ENCODE results near the gene GTF3C2.

GTF3C2 gene

DNA sequence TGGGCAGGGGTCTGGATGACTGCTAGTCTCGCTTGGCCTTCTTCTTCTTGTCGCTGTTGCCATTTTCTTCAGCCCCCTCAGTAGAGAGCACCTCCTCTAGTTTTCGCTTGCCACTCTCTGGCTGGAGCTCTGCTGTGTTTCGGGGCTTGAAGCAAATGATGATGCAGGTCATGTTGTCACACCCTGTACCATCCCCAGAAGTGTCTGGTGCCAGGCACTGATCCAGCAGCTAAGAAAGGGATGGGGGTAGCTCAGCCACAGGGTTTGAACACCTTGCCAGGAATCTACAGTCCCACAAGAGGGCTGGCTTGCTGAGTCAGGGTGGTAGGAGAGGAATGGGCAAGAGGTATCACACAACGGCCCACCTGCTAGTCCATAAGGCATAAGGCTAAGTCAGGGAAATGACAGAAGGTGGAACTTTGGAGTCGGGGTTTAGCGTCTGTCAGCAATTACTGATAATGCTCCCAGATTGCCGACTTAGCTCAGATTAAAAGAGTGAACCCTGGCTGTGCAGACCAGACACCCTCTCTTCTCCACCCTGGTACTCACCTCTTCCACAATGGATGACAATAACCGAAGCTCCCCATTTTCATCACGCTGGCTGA lies 25.1 kb upstream of the GTF3C2 start:
- H3K4me3 ChIP-seq (ENCODE audit: low read length, poor library complexity, severe bottlenecking) = no peak overlapping the region
- TF ChIP-seq, protein P1, sequence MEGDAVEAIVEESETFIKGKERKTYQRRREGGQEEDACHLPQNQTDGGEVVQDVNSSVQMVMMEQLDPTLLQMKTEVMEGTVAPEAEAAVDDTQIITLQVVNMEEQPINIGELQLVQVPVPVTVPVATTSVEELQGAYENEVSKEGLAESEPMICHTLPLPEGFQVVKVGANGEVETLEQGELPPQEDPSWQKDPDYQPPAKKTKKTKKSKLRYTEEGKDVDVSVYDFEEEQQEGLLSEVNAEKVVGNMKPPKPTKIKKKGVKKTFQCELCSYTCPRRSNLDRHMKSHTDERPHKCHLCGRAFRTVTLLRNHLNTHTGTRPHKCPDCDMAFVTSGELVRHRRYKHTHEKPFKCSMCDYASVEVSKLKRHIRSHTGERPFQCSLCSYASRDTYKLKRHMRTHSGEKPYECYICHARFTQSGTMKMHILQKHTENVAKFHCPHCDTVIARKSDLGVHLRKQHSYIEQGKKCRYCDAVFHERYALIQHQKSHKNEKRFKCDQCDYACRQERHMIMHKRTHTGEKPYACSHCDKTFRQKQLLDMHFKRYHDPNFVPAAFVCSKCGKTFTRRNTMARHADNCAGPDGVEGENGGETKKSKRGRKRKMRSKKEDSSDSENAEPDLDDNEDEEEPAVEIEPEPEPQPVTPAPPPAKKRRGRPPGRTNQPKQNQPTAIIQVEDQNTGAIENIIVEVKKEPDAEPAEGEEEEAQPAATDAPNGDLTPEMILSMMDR (conservative IDR thresholded peaks at IDR 0.05; ENCODE audit: low read length) = no peak
- TF ChIP-seq EZH2phosphoT487 (IDR thresholded peaks at IDR 0.05; ENCODE audit: borderline replicate concordance) = no peak
- no peaks in the 10 kb centered on the region for H3K9me2 ChIP-seq (replicated peaks; ENCODE audit: low read depth, low read length)
- no peaks in the 10 kb centered on the region for H3K4me1 ChIP-seq (ENCODE audit: insufficient read depth, low read length, poor library complexity, severe bottlenecking)
- H3K4me2 ChIP-seq (ENCODE audit: low read depth, low read length, poor library complexity, severe bottlenecking) = no peak overlapping the region
- H2AFZ ChIP-seq (ENCODE audit: low read length) = no peak overlapping the region
- no peaks in the 10 kb centered on the region for H3K27me3 ChIP-seq (ENCODE audit: insufficient read depth, low read length, poor library complexity, severe bottlenecking)
- no peaks in the 10 kb centered on the region for H4K20me1 ChIP-seq (ENCODE audit: insufficient read depth, low read length, poor library complexity, severe bottlenecking)
- H3K9ac ChIP-seq (ENCODE audit: low read depth, low read length, poor library complexity, severe bottlenecking) = no peak overlapping the region
- H3K9me3 ChIP-seq (ENCODE audit: insufficient read depth, low read depth, low read length) = no peaks in the 10 kb centered on the region
- H3K79me2 ChIP-seq (ENCODE audit: insufficient read depth, low read length) = no peaks in the 10 kb centered on the region
- H3F3A ChIP-seq (ENCODE audit: low read depth) = peaks cover 7% of the 10 kb centered on the region
- peaks cover 85% of the 10 kb centered on the region; the same call in 1 of the 2 replicates for H3K36me3 ChIP-seq (ENCODE audit: insufficient read depth, low read length)

DNA sequence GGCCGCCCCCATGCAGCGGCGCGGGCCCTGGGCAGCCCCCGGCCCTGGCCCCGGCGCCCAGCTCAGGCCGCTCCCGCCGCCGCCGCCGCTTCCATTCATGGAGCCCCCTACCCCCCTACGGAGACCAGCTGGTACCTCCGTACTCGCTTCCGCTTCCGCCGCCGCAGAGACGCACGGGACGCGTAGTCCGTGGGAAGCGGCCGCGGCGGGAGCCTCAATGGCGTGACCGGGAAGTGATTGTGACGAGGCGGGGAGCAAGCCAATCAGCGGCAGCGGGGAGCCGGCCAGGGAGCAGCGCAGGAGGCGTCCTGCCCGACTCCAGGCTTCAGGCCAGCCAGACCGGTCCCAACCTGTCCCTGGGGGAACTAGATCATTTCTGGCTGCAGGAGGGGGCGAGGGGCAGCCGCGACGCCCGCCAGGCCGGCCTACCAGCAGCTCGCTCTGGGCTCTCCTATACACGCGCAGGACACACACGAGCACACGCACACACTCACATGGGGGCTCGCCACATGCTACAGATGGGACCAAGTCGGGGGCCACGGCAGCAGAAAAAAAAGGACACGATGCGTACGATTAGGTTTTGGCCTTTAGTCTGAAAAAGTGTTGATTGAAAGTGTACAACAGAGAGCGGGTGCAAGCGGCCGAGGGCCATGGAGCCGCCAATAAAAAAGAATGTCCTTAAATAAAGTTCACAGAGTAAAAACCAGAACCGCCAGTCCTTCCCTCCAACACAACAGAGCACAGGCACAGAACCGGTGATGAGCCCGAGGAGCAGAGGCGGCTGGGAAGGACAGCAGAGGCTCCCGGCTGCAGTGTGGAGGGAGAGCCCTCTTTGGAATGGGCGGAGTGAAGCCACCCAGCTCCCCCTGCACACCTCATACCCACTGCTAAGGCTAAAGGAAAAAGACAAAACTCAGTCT lies 24.3 kb upstream of the GTF3C2 start, which contains the start of gene ZNF513:
ZNF513 (minus strand) TSS at position 109 of the 920 bp plus-strand sequence. CDS start 208 bp downstream, outside the sequence.
- H2AFZ ChIP-seq (ENCODE audit: low read length) = no peak within 1 kb of the TSS
- H3K27me3 ChIP-seq (ENCODE audit: insufficient read depth, low read length, poor library complexity, severe bottlenecking) = no peaks in the 10 kb centered on the region
- peak within 1 kb of the TSS; percentile 75 for H3K4me3 ChIP-seq (ENCODE audit: low read length, poor library complexity, severe bottlenecking)
- H3K4me1 ChIP-seq (ENCODE audit: insufficient read depth, low read length, poor library complexity, severe bottlenecking) = no peaks in the 10 kb centered on the region
- TF ChIP-seq, protein P1 (conservative IDR thresholded peaks at IDR 0.05; ENCODE audit: low read length) = no peak
- no peak for TF ChIP-seq EZH2phosphoT487 (IDR thresholded peaks at IDR 0.05; ENCODE audit: borderline replicate concordance)
- H4K20me1 ChIP-seq (ENCODE audit: insufficient read depth, low read length, poor library complexity, severe bottlenecking) = no peaks in the 10 kb centered on the region
- H3K79me2 ChIP-seq (ENCODE audit: insufficient read depth, low read length) = no peaks in the 10 kb centered on the region
- peaks cover 87% of the 10 kb centered on the region; the same call in 1 of the 2 replicates for H3K36me3 ChIP-seq (ENCODE audit: insufficient read depth, low read length)
- H3K9me3 ChIP-seq (ENCODE audit: insufficient read depth, low read depth, low read length) = no peaks in the 10 kb centered on the region
- peak within 1 kb of the TSS; percentile 62 for H3K9ac ChIP-seq (ENCODE audit: low read depth, low read length, poor library complexity, severe bottlenecking)
- H3F3A ChIP-seq (ENCODE audit: low read depth) = peaks cover 7% of the 10 kb centered on the region
- H3K4me2 ChIP-seq (ENCODE audit: low read depth, low read length, poor library complexity, severe bottlenecking) = peak within 1 kb of the TSS; percentile 60
- H3K9me2 ChIP-seq (replicated peaks; ENCODE audit: low read depth, low read length) = no peaks in the 10 kb centered on the region

DNA sequence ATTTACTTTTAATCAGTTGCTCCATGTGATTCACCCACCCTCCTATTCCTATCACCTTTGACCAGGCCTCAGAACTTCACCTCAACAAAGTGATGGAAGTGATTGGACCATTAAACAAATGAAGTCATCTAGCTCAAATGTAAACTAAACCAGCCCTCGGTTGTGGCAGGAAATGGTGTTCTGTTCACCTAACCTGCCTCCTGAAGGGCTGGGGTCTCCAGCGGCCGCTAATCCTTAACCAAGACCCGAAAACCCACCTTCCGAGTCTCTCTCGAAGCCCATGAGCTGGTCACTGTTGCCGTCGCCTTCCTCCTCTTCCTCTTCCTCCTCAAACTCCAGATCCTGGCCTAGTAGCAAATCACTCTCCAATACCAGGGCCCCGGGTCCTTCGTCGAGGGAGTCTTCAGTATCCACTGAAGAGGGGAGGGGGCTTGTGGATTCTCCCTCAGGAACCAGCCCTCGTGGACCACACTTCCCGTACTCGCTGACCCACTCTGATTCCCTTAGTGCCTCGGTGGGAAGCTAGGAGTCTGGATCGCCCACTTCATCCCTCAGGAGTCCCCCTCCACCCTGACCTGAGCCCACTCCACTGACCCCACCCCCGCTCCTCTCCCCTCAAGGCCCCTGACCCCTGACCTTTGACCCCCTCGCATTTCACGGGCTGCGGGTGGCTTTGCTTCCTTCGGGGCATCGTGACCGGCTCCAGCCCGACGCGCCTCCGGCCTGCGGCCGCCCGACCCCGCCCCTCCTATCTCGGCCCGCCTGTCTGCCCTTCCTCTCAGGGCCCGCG lies 23.5 kb upstream of the GTF3C2 start:
- Histone ChIP-seq H3K36me3 (ENCODE audit: insufficient read depth, low read length) (peaks cover 86% of the 10 kb centered on the region; the same call in 1 of the 2 replicates), H4K20me1 (ENCODE audit: insufficient read depth, low read length, poor library complexity, severe bottlenecking) (no peaks in the 10 kb centered on the region)

More for the DNA sequence above, 23.5 kb upstream of the GTF3C2 start:
- no peaks in the 10 kb centered on the region for H3K4me1 ChIP-seq (ENCODE audit: insufficient read depth, low read length, poor library complexity, severe bottlenecking)
- peaks cover 7% of the 10 kb centered on the region for H3F3A ChIP-seq (ENCODE audit: low read depth)
- peak overlapping the region; percentile 75 for H3K4me3 ChIP-seq (ENCODE audit: low read length, poor library complexity, severe bottlenecking)
- TF ChIP-seq, protein P1 (conservative IDR thresholded peaks at IDR 0.05; ENCODE audit: low read length) = no peak
- TF ChIP-seq EZH2phosphoT487 (IDR thresholded peaks at IDR 0.05; ENCODE audit: borderline replicate concordance) = no peak
- peak overlapping the region; percentile 60 for H3K4me2 ChIP-seq (ENCODE audit: low read depth, low read length, poor library complexity, severe bottlenecking)
- no peaks in the 10 kb centered on the region for H3K9me3 ChIP-seq (ENCODE audit: insufficient read depth, low read depth, low read length)
- H3K27me3 ChIP-seq (ENCODE audit: insufficient read depth, low read length, poor library complexity, severe bottlenecking) = no peaks in the 10 kb centered on the region
- peak overlapping the region; percentile 62 for H3K9ac ChIP-seq (ENCODE audit: low read depth, low read length, poor library complexity, severe bottlenecking)
- no peaks in the 10 kb centered on the region for H3K79me2 ChIP-seq (ENCODE audit: insufficient read depth, low read length)
- H3K9me2 ChIP-seq (replicated peaks; ENCODE audit: low read depth, low read length) = no peaks in the 10 kb centered on the region
- no peak overlapping the region for H2AFZ ChIP-seq (ENCODE audit: low read length)

Data from Loucy (cell line).